Muscle layer of duodenum (tissue), 2 donors: ENCODE measurements around the gene TAOK2.
"Not testable (repeated sequence)": the region's sequence is repeated elsewhere in the genome, so short reads cannot be mapped to it uniquely, and the experiment has no call there.

Experiments
- H3K27ac ChIP-seq: one replicate; pipeline ENCODE4 v1.7.0; 2013; ENCODE audit warnings: mild to moderate bottlenecking, low read length
- H3K27me3 ChIP-seq: one replicate; pipeline ENCODE4 v1.7.0; 2013; ENCODE audit warnings: low read depth, mild to moderate bottlenecking, control low read depth, low read length
- H3K36me3 ChIP-seq, 2 donors: one replicate each; pipeline ENCODE4 v1.7.0; 2013; ENCODE audit warnings: low read length in 2 of 2, control low read depth in 1 of 2, mild to moderate bottlenecking in 1 of 2; ENCODE audit not compliant: insufficient read depth in 2 of 2, control insufficient read depth in 1 of 2
- H3K4me1 ChIP-seq, 2 donors: one replicate each; pipeline ENCODE4 v1.7.0; 2013; ENCODE audit warnings: low read length in 2 of 2, mild to moderate bottlenecking in 2 of 2, control low read depth in 1 of 2, moderate library complexity in 1 of 2; ENCODE audit not compliant: insufficient read depth in 2 of 2, control insufficient read depth in 1 of 2
- H3K4me3 ChIP-seq, 2 donors: one replicate each; pipeline ENCODE4 v1.7.0; 2013; ENCODE audit warnings: low read length in 2 of 2, low read depth in 1 of 2, mild to moderate bottlenecking in 1 of 2
- H3K9me3 ChIP-seq, 2 donors: one replicate each; pipeline ENCODE4 v1.7.0; 2013; ENCODE audit warnings: low read length in 2 of 2, control low read depth in 1 of 2, mild to moderate bottlenecking in 1 of 2; ENCODE audit not compliant: control insufficient read depth in 1 of 2
- donor health status: healthy.

The TAOK2 gene

GRCh38 chr16:30009085-30009862 lies 35.6 kb downstream of the TAOK2 start:
- H3K36me3 ChIP-seq, result no peaks in the 10 kb centered on the region
- H3K27ac ChIP-seq, result no peak overlapping the region
- peaks cover 21% of the 10 kb centered on the region for H3K27me3 ChIP-seq
- H3K9me3 ChIP-seq, result no peaks in the 10 kb centered on the region
- no peak overlapping the region for H3K4me3 ChIP-seq
- peaks cover 0 to 27% of the 10 kb centered on the region in 2 donors for H3K4me1 ChIP-seq

DNA sequence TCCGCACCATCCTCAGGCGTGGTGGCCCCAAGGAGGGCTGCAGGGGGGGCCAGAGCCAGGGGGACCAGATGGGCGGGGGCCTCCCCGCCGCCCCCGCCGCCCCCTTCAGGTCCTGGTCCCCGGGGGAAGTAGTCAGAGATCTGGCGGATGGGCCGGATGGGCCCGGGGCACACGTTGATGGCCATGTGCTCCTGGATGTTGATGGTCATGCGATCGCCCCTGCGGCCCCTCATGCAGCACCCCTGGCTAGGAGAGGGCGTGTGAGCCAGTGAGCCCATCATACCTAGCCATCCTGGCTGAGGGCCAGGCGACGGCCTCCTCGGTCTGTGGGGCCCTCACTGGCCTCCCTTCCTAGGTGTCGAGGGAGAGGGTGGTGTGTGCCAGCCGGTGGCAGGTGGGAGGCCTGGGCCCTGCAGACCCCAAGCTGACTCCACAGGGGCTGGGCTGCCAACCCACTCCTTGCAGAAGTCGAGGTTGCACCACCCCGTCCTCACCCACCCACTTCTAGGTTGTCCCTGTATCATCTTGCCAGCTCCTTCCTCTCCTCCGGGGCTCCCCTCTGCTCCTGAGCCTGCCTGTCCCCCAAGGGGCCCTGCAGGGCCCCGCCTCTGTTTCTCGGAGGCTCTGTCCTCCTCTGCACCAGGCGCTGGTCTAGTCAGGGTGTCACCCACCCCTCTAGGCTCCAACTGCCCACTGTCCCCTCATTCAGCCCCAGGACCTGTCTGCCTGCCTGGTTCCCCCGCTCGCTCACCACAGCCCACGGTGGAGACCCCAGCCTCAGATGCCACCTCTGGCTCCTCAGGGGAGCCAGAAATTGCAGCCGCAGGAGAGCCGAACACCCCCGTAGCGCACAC lies 36.5 kb downstream of the TAOK2 start:
- peaks cover 0 to 23% of the 10 kb centered on the region in 2 donors for H3K4me1 ChIP-seq
- peak overlapping the region in 1 of 2 donors; percentile 42 for H3K4me3 ChIP-seq
- no peak overlapping the region for H3K27ac ChIP-seq
- no peaks in the 10 kb centered on the region for H3K36me3 ChIP-seq
- peaks cover 21% of the 10 kb centered on the region for H3K27me3 ChIP-seq
- H3K9me3 ChIP-seq, result no peaks in the 10 kb centered on the region

GRCh38 chr16:30010844-30011713 lies 37.4 kb downstream of the TAOK2 start, which contains the start of gene DOC2A:
DOC2A (minus strand) TSS chr16:30011027; CDS start chr16:30010222, 805 bp downstream.
- Histone ChIP-seq H3K27ac (no peak within 1 kb of the TSS), H3K4me1 (peaks cover 0 to 19% of the 10 kb centered on the region in 2 donors), H3K4me3 (peak within 1 kb of the TSS in 1 of 2 donors; percentile 42), H3K36me3 (no peaks in the 10 kb centered on the region), H3K27me3 (peaks cover 21% of the 10 kb centered on the region), H3K9me3 (no peaks in the 10 kb centered on the region)

- peak overlapping the region in 1 of 2 donors; percentile 42 for H3K4me3 ChIP-seq
- peaks cover 0 to 19% of the 10 kb centered on the region in 2 donors for H3K4me1 ChIP-seq
- H3K9me3 ChIP-seq, result no peaks in the 10 kb centered on the region
- H3K27ac ChIP-seq, result no peak overlapping the region
- no peaks in the 10 kb centered on the region for H3K36me3 ChIP-seq
- H3K27me3 ChIP-seq, result peaks cover 21% of the 10 kb centered on the region
These were observed 38.2 kb downstream of the TAOK2 start for GRCh38 chr16:30011714-30012504.

DNA sequence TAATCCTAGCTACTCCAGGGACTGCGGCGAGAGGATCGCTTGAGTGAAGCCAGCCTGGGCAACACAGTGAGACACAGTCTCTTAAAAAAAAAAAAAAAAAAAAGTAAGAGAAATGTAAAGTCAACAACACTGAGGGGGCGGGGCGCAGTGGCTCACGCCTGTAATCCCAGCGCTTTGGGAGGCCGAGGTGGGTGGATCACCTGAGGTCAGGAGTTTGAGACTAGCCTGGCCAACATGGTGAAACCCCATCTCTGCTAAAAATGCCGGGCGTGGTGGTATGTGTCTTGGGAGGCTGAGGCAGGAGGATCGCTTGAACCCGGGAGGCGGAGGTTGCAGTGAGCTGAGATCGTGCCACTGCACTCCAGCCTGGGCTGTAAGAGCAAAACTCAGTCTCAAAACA lies 38.9 kb downstream of the TAOK2 start:
- H3K4me3 ChIP-seq, H3K36me3 ChIP-seq, H3K9me3 ChIP-seq, H3K27ac ChIP-seq: not testable (repeated sequence)
- Histone ChIP-seq H3K27me3 (peaks cover 21% of the 10 kb centered on the region), H3K4me1 (peaks cover 0 to 19% of the 10 kb centered on the region in 2 donors)

- Histone ChIP-seq H3K27me3 (peaks cover 11% of the 10 kb centered on the region), H3K4me1 (peaks cover 0 to 12% of the 10 kb centered on the region in 2 donors)
- not testable (repeated sequence) for H3K27ac ChIP-seq
These were observed 41.8 kb downstream of the TAOK2 start for GRCh38 chr16:30015450-30015849.

DNA sequence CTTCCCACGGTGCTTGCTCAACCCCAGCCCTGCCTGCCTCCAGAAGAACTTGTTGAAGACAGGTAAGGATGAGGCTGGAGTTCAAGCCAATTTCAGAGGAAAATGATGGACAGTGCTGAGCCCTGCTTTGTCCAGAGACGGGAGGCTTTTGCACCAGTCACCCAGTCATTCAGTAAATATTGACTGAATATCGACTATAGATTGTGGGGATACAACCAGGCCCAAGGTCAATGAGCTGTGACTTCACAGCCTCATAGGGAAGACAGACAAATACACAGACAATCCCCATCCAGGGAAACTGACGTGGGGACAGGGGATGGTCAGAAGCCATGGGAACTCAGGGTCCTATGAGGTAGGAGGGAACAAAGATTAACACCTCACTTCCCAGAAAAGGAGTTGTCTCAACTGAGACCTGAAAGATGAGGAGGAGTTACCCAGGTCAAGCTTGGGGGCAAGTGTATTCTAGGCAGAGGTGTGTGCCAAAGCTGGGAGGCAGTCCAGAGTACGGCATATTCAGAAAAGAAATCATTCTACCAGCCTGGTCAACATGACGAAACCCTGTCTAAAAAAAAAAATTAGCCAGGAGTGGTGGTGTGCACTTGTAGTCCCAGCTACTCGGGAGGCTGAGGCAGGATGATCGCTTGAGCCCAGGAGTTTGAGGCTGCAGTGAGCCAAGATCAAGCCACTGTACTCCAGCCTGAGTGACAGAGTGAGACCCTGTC lies 43.0 kb downstream of the TAOK2 start:
- Histone ChIP-seq H3K4me3 (no peak overlapping the region), H3K9me3 (no peaks in the 10 kb centered on the region), H3K27ac (no peak overlapping the region), H3K4me1 (peaks cover 0 to 9% of the 10 kb centered on the region in 2 donors), H3K27me3 (peaks cover 5% of the 10 kb centered on the region), H3K36me3 (no peaks in the 10 kb centered on the region)

More at GRCh38 chr16:30015450-30015849, 41.8 kb downstream of the TAOK2 start:
- not testable (repeated sequence) for H3K4me3 ChIP-seq, H3K36me3 ChIP-seq, H3K9me3 ChIP-seq

- H3K27ac ChIP-seq, result no peak overlapping the region
- H3K27me3 ChIP-seq, result no peaks in the 10 kb centered on the region
- peaks cover 0 to 10% of the 10 kb centered on the region in 2 donors for H3K4me1 ChIP-seq
- no peak overlapping the region for H3K4me3 ChIP-seq
- H3K36me3 ChIP-seq, result no peaks in the 10 kb centered on the region
- H3K9me3 ChIP-seq, result no peaks in the 10 kb centered on the region
These were observed 43.6 kb downstream of the TAOK2 start for GRCh38 chr16:30017277-30017656.

DNA sequence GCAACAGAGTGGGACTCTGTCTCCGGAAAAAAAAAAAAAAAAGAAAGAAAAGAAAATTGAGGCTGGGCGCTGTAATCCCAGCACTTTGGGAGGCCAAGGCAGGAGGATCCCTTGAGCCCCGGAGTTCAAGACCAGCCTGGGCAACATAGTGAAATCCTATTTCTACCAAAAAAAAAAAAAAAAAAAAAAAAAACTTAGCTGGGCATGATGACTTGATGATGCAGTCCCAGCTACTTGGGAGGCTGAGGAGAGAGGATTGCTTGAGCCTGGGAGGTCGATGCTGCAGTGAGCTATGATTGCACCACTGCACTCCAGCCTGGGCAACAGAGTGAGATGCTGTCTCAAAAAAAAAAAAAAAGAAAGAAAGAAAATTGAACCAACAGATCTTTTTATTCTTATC lies 44.3 kb downstream of the TAOK2 start:
- H3K27ac ChIP-seq, H3K36me3 ChIP-seq, H3K27me3 ChIP-seq, H3K9me3 ChIP-seq, H3K4me3 ChIP-seq: not testable (repeated sequence)
- H3K4me1 ChIP-seq, result peaks cover 0 to 10% of the 10 kb centered on the region in 2 donors

DNA sequence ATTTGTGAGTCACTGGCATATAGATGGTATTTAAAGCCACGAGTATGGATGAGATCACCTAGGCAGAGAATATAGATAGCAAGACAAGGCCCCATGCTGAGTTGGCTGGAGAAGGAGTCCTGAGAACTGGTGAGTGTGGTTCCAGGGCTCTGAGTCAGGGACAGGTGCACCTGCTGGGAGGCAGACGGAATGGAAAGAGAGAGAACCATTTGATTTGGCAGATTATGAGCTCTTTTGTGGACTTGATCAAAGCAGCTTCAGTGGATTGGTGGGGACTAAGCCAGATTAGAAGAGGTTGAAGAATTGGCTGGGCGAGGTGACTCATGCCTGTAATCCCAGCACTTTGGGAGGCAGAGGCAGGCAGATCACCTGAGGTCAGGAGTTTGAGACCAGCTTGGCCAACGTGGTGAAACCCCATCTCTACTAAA lies 45.1 kb downstream of the TAOK2 start:
- Histone ChIP-seq H3K27me3 (no peaks in the 10 kb centered on the region), H3K9me3 (no peaks in the 10 kb centered on the region), H3K4me3 (no peak overlapping the region), H3K4me1 (peaks cover 0 to 10% of the 10 kb centered on the region in 2 donors), H3K36me3 (no peaks in the 10 kb centered on the region), H3K27ac (no peak overlapping the region)
